GM20431 (cell line): ENCODE data around the gene RNF112.

Experiments used
- in situ Hi-C: fragments of 300-500 bp; cut with MseI, MboI; formaldehyde crosslinking; loops from one replicate; pipeline ENCODE4 v1.15.0; 2020; ENCODE audit warnings: low sequenced_read_pairs; ENCODE audit not compliant: unreplicated experiment

The RNF112 gene, protein sequence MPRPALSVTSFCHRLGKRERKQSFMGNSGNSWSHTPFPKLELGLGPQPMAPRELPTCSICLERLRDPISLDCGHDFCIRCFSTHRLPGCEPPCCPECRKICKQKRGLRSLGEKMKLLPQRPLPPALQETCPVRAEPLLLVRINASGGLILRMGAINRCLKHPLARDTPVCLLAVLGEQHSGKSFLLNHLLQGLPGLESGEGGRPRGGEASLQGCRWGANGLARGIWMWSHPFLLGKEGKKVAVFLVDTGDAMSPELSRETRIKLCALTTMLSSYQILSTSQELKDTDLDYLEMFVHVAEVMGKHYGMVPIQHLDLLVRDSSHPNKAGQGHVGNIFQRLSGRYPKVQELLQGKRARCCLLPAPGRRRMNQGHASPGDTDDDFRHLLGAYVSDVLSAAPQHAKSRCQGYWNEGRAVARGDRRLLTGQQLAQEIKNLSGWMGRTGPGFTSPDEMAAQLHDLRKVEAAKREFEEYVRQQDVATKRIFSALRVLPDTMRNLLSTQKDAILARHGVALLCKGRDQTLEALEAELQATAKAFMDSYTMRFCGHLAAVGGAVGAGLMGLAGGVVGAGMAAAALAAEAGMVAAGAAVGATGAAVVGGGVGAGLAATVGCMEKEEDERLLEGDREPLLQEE

DNA sequence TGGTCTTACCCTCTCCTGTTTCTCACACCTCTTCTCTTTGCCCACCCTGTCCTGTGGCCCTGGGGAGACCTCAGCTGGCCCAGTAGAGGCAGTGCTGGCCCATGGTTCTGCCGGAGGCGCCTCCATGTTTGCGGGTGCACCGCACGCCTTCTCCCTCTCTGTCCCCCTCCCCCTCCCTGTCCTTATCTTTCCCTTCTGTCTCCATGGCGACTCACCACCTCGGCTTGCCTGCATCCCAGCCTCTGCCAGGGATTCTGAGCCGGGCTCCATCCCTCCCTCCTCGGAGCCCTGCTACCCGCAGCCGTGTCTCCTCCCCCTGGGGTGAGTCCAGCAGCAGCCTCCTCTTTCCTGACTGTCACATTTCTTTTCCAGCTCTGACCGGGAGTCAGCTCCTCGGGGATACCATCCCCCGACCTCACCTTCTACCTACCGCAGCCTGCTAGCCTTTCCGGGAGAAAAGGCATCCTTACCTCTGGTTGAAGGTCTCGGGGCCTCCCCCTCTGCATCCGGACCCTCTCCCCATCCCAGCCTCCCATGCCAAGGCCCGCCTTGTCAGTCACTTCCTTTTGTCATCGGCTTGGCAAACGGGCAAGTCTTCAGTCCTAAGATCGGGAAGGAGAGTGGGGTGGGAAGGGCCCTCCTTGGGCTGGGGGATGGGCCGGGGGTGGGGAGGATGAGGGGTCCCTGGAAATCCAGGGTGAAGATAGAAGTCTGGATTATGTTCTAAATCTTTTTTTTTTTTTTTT is at the start of gene RNF112:
RNF112 (plus strand) TSS at position 358 of the 746 bp plus-strand sequence; CDS start at position 535, 177 bp downstream.
- in situ Hi-C loops, result no loop called here

DNA sequence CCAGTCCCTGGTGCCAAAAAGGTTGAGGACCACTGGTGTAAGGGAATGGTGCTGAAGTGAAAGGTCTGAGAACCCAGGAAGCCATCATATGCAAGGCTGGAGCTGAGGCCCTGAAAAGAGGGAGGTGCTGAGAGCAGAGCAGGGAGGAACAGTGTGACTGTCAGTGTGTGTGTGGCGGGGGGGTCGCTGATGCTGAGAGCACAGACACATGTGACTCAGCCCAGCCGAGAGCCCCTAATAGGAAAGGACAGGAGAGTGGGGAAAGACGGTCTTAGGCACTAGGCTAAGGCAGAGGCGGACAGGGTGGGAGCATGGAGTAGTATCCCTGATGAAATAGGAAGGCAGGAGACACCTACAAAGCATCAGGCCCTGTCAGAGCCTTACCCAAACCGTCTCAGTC is 49.7 kb upstream of the RNF112 start:
- in situ Hi-C loops, result loop anchor here (10.0 kb wide), 1 partner anchor 93 kb away; no protein-coding TSS in a partner anchor

DNA sequence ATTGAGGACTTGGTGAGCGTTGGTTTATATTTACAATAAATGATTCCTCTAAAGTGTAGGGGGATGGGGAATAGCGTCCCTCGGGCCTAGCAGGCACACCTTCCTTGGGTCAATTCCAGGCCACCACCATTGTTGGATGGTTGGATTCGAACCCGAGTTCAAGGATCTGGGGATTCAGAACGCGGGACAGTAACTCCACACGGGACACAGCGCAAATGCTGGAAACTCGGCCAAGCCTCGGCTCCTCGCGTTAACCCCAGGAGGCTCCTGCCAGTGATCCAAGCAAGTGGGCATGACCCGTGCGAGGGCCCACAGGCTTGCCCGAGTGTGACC is 49.1 kb upstream of the RNF112 start:
- in situ Hi-C loops, result loop anchor here (10.0 kb wide), 1 partner anchor 93 kb away; no protein-coding TSS in a partner anchor

DNA sequence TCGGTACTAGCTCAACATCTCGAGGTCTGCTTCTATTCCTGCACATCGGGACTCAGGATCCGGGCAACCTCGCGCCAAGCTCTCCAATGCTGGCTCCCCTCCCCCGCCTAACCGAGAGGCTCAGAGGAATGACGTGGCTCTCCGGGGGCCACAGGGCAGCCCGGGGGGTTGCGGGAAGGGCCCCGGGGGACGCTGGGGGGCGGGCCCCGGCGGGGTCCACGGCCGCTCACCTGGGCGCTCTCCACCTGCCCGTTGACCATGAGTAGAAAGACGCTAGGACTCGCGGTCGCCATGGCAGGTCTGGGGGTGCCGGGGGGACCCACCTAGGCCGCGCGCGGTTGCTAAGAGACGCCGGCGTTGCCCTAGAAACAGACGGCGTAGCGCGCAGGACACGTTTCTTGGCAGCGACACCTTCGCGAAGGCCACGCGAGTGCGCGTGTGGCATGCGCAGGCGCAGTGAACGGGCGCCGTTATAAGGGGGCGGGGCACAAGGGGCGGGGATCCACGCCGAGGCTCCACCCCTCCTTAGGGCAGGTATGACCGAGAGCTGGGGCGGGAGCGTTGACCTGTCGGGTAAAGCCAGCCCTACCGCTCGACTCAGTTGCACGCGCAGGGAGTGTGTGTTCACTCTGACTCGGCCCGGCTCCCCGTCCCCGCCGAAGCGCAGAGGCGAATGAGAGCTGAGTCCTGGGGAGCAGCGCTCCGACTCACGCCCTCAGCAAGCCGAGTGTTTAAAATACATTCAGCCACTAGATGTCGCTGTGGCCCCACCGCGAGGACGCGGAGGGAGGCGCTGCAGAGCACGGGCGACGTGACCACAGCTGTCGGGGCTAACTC is 48.5 kb upstream of the RNF112 start, which contains the start of gene B9D1:
B9D1 (minus strand) TSS at position 447 of the 837 bp plus-strand sequence; CDS start at position 293, 154 bp downstream.
- in situ Hi-C loops, result loop anchor here (10.0 kb wide), 1 partner anchor 92 kb away; no protein-coding TSS in a partner anchor

DNA sequence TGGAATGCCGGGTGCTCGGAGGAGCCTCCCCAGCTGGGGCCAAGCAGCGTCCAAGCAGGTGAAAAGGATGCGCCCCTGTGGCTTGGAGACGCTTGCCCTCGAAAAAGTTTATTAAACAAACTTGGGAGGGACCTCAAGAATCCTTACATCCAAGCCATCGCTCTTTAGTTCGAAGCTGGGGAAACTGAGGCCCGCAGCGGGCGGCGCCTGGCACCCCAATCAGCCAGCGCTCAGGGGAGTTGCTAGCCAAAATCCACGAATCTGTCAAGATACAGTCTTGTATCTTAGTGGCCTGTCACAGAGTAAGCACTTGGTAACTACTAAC is 48.0 kb upstream of the RNF112 start:
- in situ Hi-C loops, result loop anchor here (10.0 kb wide), 1 partner anchor 92 kb away; no protein-coding TSS in a partner anchor

DNA sequence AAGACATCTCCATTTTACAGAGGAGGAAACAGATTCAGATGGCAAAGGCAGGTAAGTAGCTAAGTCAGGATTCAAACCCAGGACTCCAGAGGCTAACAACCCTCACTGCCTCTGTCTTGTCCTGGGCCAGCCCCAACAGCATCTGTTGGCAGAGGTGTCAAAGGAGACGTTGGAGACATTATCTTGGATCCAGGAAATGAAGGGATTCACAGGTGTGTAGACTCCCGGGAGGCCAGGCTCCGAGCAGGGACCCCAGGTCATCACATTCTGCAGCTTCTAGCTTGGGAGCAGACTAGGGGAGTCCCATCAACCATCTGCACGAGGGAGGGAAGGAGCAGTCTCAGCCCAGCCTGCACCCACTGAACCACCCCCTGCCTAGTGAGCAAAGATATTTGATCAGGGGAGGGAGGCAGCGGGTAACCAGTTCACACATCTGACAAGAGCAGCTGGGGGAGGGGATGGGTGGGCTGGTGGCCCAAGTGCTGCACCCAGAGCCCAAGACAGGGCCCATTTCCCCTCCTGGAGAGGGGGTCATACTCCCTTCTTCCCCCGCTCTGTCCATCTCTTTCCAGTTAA is 47.5 kb upstream of the RNF112 start:
- in situ Hi-C loops, result loop anchor here (10.0 kb wide), 1 partner anchor 91 kb away; no protein-coding TSS in a partner anchor

DNA sequence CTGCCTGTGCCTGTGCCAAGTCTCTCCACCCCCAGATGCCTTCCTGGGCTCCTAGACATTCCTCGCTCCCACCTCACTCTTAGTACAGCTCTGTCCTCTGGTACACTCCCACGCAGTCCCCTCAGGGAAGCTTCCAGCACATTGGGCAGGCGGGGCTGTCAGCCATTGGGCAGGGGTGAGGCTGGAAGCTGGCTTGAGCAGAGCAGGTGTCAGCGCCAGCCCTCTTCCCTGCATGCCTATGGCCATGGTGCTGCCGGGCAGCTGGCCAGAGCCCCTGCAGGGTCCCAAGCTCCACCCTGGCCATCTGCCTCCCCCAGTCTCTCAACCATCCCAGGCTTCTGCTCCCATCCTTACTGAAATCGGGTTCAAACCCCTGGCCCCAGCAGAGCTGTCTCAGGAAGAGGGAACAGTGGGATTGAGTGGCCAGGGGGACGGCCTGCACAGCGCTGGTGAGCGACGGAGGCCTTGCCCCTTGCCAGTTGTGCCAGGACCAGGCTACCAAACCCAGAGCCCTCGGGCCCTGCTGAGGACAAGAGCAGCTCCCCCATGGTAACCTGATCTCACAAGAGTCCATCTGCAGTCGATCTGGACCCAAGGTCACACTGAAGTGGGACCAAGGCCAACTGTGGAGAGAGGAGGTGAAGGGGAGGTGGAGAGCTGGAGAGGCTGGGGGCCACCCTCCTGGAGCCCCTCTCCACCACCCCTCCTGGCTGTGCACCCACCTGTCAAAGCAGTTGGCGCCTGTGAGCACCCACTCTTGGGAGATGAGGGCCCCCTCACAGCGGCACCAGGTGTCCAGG is 46.1 kb upstream of the RNF112 start:
- in situ Hi-C loops, result loop anchor here (10.0 kb wide), 1 partner anchor 90 kb away; no protein-coding TSS in a partner anchor

DNA sequence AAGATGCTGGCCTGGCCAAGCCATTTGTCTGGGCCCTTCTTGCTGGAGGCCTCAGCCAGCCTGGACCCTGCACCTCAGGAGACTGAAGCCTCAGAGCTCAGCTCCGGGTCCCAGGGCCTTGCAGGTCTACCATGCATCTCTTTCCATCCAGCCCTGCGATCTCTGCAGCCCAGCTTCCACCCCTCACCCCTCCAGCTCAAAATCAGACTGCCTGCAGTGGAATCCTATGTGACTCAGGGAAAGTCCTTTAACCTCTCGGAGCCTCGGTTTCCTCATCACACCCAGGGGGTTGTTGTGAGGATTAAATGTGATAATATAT is 45.6 kb upstream of the RNF112 start:
- in situ Hi-C loops, result loop anchor here (10.0 kb wide), 1 partner anchor 89 kb away; no protein-coding TSS in a partner anchor

DNA sequence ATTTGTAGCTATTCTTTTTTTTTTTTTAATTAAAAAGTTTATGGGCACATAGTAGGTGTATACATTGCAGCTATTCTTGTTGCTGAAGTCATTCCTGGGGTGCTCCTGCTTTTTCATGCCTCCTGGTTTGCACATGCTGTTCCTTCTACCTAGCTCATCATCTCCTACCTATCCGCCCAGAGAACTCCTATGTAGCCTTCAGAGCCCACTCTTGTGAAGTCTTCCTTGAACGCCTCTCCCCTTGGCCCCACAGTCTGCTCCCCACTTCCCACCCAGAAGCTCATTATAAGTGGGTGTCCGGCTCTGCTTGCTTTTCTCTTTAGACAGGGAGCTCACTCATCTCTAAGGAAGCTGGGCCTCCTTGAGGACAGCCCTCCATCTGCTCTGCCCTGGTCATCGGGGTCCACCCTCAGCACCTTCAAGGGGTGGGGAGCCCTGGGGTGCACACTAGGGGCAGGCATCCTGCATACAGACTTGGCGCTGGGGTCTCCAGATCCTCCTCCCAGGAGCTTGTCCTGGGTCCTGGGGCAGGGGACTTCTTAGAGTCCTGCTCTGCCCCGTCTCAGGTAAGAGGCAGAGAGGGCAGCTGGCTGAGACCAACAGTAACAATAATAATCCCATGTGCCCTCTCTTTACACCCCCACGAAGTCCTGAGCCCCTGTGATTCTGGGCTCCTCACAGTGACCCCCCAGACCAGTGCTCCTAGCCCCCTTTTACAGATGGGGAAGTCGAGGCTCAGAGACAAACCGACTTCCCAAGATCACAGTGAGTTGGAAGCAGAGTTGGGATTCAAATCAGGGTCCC is 45.0 kb upstream of the RNF112 start:
- in situ Hi-C loops, result loop anchor here (10.0 kb wide), 1 partner anchor 89 kb away; no protein-coding TSS in a partner anchor

DNA sequence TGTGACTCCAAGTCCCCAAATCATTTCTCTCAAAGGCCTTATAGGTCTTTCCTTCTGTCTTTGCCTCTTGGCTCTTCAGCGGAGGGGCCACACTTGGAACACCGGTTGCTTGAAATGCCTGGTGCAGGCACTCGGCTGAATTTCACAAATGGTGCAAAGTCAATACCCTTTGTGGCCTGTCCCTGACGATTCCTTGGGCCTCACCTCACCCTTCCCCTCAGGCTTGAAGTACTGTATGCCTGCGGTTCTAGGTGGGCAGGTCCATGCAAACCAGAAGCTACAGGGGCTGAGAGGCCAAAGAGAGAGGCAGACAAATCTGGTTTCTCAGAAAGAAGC is 44.4 kb upstream of the RNF112 start:
- in situ Hi-C loops, result loop anchor here (10.0 kb wide), 1 partner anchor 88 kb away; no protein-coding TSS in a partner anchor

DNA sequence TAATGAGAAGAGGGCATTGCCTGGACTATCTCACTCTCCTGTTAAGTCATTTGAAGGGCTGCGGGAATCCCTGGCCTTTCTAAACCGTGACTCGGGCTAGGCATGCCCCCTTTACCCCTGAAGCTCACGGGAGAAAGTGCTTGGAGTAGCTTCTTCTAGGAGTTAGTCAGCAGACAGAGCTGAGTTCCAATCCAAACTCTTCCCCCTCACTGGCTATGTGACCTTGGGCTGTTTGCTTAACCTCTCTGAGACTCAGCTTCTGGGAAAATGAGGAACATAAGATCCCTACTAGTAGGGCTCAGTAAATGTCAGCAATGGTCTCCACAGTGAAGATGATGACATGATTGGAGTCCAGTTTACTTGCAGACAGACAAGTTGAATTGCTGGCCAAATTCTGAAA is 42.8 kb upstream of the RNF112 start:
- in situ Hi-C loops, result loop anchor here (10.0 kb wide), 1 partner anchor 87 kb away; no protein-coding TSS in a partner anchor

DNA sequence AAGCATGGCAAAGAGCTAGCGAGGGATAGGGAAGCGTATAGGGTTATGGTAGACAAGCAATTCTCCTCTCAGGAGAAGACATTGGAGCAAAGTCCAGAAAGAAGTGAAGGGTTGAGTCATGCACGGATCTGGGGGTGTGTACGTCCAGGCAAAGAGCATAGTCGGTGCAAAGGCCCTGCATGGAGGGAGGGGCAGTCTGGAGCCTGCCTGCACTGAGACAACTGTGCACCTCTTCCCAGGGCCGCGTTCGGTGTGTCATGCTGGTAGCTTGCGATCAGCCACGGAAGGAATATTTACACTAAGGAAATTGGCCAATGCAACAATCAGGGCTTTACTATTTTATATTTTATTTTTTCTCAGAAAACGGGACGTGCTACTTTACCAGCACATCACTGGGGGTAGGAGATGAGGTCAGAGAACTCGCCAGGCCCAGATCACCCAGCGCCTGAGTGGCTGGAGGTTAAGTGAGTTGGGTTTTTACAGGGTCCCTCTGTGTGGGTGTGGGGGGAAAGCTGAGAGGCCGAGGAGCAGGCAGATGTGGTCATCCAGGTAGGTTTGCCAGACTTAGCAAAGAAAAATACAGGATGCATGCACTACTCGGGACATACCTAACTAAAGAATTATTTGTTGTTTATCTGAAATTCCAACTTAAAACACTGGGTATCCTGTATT is 41.8 kb upstream of the RNF112 start:
- in situ Hi-C loops, result loop anchor here (10.0 kb wide), 1 partner anchor 86 kb away; no protein-coding TSS in a partner anchor

DNA sequence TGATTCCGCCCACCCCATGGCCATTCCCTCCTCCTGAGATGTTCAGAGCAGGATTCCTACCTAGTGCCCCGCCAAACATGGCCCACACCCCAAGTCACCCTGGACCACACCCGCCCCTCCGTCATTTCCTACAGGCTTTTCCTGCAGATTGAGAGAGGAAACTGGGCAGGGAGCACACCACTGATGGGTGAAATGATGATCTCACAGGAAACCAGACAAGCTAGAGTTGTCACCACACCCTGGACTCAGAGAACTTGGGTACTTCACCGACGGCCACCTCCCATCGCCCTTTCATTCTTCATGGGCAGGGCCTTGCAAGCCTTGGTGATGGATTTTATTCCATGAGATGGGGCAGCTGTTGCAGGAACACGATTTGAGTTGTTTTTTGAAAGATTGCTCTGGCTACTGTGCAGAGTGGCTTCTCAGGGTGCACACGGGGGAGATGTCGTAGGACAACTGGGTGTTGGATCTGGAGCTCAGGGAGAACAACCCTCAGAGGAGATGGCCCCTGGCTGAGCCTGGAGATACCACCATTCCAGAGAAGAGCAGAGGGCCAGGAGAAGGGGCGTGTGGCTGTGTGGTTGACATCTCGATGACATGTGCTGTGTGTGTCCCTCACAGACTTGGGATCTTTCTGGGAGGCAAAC is 41.1 kb upstream of the RNF112 start:
- in situ Hi-C loops, result loop anchor here (10.0 kb wide), 1 partner anchor 85 kb away; no protein-coding TSS in a partner anchor

DNA sequence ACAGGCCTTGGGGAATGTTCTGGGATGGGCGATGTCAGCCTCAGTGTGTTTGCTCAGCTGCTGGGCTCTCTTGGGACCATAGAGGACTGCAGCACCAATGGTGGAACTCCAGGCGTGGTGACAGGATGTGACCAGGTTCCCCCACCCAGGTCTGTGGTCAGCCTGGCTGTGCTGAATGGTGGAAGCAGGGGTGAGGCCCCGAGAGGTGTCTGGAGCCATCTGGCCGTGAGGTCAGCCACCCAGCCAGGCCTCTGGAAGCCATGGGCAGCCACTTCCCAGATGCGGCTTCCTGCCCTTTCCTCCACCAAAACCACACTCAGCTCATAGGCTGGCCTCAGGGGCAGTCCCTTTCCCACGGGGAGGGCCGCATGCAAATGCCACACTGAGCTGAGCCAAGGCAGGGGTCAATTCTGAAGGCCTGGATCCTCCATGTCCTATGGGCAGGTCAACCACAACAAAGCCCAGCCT is 40.5 kb upstream of the RNF112 start:
- in situ Hi-C loops, result no loop called here

DNA sequence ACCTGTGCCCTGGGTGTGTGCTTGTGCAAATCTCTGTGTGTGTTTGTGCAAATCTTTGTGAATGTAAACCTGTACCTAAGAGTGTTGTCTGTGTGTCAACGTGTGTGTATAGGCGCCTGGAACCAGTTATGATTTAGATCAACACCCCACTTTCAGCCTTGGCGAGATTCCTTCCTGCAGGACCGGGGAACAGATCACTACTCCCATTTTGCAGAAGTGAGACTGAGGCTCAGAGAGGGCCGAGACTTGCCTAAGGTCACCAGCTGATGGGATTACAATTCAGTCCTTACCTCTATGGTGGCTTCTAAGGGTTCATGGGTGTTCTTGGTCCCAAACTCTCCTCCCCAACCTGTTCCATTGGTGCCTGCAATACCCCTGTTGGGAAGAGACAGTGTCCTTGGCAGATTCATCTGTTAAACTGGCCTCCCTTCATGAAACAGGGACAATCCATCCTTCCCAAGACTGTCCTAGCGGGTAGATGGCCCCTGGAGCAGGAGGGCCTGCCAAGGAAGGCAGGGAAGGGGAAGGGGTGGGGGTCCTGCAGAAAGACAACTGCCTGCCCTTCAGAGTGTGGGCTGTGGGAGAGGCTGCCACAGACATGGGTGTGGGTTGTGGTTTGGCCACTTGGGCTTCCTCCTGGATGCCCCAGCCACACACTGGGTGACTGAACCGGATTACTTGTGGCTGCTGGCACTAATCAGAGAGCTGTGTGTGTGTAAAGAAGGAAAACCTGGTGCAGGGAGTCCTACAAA is 39.6 kb upstream of the RNF112 start:
- in situ Hi-C loops, result no loop called here

DNA sequence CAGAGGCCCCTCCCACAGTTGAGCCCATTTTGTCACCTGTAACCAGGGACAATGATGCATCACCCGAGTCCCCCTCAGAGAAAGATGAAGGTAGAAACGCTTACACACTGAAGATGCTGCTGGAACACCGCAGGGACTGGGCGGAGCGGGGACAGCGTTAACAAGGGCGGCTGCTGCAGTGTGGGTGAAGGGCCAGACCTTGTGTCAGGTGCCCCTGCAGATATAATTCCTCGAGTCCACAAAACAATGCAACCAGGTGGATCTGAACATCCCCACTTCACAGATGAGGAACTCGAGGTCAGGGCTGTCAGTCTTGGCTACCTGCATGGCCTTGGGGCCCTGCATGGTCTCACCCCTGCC is 39.0 kb upstream of the RNF112 start:
- in situ Hi-C loops, result no loop called here
